GM20000 (cell line): ENCODE data around the gene ATCAY.

Experiments used
- DNase-seq: peaks from one replicate; pipeline ENCODE4 v3.0.0; 2012; ENCODE audit warnings: low spot score
- TF ChIP-seq, protein P1 (sequence below): IDR thresholded peaks from 2 replicates; pipeline ENCODE4 v1.5.1; 2012; ENCODE audit warnings: mild to moderate bottlenecking, control low read depth; ENCODE audit errors: extremely low read depth, missing control alignments

Gene ATCAY

DNA sequence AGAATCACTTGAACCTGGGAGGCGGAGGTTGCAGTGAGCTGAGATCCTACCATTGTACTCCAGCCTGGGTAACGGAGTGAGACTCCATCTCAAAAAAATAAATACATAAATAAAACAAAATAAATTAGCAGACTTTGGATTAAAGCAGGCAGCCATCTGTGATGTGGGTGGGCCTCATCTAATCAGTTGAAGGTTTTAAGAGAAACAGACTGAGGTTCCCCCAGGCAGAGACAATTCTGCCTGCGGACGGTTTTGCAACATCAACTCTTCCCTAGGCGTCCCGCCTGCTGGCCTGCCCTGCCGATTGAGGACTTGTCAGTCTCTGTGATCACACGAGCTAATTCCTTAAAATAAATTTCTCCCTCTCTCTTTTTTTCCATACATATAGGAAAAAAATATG is 23.7 kb downstream of the ATCAY start:
- TF ChIP-seq, protein P1, sequence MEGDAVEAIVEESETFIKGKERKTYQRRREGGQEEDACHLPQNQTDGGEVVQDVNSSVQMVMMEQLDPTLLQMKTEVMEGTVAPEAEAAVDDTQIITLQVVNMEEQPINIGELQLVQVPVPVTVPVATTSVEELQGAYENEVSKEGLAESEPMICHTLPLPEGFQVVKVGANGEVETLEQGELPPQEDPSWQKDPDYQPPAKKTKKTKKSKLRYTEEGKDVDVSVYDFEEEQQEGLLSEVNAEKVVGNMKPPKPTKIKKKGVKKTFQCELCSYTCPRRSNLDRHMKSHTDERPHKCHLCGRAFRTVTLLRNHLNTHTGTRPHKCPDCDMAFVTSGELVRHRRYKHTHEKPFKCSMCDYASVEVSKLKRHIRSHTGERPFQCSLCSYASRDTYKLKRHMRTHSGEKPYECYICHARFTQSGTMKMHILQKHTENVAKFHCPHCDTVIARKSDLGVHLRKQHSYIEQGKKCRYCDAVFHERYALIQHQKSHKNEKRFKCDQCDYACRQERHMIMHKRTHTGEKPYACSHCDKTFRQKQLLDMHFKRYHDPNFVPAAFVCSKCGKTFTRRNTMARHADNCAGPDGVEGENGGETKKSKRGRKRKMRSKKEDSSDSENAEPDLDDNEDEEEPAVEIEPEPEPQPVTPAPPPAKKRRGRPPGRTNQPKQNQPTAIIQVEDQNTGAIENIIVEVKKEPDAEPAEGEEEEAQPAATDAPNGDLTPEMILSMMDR = no peak
- no peak for DNase-seq

DNA sequence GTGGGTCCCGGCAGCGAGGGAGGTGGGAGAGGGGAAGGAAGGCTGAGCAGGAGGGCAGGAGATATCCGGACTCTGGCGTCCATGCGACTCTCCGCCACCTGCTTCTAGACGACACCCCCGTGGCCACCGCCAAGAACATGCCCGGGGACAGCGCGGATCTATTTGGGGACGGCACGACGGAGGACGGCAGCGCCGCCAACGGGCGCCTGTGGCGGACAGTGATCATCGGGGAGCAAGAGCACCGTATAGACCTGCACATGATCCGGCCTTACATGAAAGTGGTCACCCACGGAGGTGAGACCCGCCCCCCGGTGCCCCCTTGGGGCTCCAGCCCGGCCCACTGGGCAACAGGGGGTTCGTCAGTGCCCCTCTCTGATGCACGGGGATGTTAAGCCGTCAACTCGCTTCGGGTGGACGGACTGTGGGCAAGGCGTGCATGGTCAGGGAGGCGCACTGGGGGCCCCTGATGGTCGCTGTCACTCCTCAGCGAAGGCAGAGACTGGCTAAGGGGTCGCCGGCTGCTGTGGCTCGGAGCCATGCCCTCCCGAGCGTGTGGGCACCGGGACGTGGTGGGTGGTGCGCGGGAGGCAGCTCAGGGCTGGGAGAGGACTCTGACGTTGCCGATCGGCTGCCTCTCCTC is 27.3 kb downstream of the ATCAY start:
- no peak for DNase-seq
- TF ChIP-seq, protein P1 = no peak

DNA sequence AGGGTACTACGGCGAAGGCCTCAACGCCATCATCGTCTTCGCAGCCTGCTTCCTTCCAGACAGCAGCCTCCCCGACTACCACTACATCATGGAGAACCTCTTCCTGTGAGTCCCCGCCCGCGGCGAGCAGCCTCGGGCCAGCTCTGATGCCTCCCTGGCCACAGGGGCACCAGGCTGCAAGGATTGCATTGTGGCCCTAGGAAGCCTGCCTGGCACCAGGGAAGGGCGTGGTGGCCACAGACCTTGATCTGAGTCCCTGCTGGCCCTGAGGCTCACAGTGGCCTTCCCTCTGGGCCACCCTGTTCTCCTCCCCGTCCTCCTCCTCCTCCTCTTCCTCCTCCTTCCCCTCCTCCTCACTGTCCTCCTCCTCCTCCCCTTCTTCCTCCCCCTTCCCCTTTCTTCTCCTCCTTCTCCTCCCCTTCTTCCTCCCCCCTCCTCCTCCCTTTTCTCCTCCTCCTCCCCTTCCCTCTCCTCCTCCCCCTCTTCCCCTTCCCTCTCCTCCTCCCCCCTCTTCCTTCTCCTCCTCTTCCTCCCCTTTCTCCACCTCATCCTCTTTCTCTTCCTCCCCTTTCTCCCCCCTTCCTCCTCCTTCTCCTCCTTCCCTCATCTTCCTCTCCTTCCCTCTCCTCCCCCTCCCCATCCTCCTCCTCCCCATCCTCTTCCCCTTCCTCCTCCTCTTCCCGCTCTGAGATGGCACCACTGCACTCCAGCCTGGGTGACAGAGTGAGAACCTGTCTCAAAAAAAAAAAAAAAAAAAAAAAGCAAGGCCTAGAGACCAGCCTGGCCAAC is 28.0 kb downstream of the ATCAY start:
- TF ChIP-seq, protein P1 = no peak
- no peak for DNase-seq

DNA sequence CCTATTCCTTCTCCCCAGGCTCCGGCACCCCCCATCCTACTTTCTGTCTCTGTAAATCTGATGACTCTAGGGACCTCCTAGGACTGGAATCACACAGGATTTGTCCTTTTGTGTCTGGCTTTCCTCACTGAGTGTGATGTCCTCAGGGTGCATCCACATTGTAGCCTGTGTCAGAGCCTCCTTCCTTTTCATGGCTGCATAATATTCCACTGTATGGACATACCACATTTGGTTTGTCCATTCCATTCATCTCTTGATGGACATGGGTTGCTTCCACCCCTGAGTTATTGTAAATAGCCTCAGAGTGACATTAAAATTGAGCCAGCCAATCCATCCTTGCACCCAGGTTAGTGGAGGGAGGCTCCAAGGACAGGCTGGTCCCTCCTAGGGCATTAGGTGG is 29.6 kb downstream of the ATCAY start:
- TF ChIP-seq, protein P1 = no peak
- no peak for DNase-seq

DNA sequence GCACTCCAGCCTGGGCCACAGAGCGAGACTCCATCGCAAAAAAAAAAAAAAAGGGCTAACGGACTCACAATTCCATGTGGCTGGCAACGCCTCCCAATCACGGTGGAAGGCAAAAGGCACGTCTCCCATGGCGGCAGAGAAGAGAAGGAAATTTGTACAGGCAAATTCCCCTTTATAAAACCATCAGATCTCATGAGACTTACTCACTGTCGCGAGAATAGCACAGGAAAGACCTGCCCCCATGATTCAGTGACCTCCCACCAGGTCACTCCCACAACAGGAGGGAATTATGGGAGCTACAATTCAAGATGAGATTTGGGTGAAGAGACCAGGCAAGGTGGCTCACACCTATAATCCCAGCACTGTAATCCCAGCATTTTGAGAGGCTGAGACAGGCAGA is 33.7 kb downstream of the ATCAY start:
- TF ChIP-seq, protein P1 = no peak
- DNase-seq = no peak

DNA sequence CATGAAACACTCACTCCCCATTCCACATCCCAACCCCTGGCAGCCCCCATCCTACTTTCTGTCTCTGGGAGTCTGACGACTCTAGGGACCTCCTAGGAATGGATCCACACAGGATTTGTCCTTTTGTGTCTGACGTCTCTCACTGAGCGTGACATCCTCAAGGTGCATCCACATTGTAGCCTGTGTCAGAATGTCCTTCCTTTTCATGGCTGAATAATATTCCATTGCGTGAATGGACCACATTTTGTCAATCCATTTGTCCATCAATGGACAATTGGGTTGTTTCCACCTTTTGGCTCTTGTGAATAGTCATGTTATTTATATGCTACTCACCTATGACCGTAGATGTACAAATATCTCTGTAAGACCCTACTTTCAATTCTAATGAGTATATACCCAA is 35.5 kb downstream of the ATCAY start:
- DNase-seq = no peak
- TF ChIP-seq, protein P1 = no peak

DNA sequence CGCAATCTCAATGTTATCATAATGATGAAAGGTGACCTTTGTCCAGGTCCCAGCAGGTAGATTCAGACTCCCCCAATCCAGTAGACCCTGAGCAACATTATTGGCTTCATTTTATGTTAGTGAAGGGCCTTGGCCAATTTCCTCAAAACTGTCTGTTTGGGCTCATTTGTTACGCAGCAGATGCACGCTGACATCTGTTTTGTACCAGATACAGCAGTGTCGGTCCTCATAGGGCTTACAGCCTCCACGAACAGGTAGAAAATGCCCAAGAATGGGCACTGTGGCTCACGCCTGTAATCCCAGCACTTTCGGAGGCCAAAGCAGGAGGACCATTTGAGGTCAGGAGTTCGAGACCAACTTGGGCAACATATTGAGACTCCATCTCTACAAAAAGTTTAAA is 39.3 kb downstream of the ATCAY start:
- TF ChIP-seq, protein P1 = no peak
- DNase-seq = no peak
